GM12878 (cell line): ENCODE data around the gene TP63. TPM values are rescaled to one million over a fixed set of nuclear protein-coding genes. Genes with fewer than 3 reads are reported as not detected.

Experiments used
- ATAC-seq: fragments of 200-7000 bp; cut with Tn5 transposase; 3 replicates; pipeline ENCODE4 v1.9.1; 2020; ENCODE audit warnings: mild to moderate bottlenecking, moderate library complexity
- BruUV-seq: library from RNA; stranded (reverse); fragments of 400-500 nt; replicated peaks from 2 replicates; lab custom pipeline; 2021; lab: Mats Ljungman, UMichigan
- CTCF ChIA-PET: fragments of 300-600 bp; sonication (Branson Sonifier 250); formaldehyde crosslinking; extraction: SDS; loops from one replicate; lab custom pipeline; 2021; ENCODE audit warnings: inconsistent platforms; lab: Yijun Ruan, JAX
- POLR2A ChIA-PET: fragments of 350-600 bp; formaldehyde crosslinking; extraction: SDS; loops from one replicate; lab custom pipeline; 2021; ENCODE audit warnings: inconsistent platforms; lab: Charles Lee
- RAD21 ChIA-PET: fragments of 300-600 bp; sonication (Branson Sonifier 250); formaldehyde crosslinking; loops from one replicate; lab custom pipeline; 2023; ENCODE audit warnings: antibody characterized with exemption; ENCODE audit not compliant: unreplicated experiment; lab: Charles Lee
- SMC1A ChIA-PET: fragments of 300-600 bp; sonication (Branson Sonifier 250); formaldehyde crosslinking; loops from one replicate; lab custom pipeline; 2023; ENCODE audit not compliant: unreplicated experiment, uncharacterized antibody; lab: Charles Lee
- DNase-seq: peaks from one replicate; pipeline ENCODE4 v3.0.0-alpha.2; 2011; ENCODE audit warnings: low read depth, low spot score
- FAIRE-seq: peaks from 3 replicates; lab custom pipeline; 2011; peaks lifted over from hg19 to GRCh38; lab: Jason Lieb, UNC
- H2AFZ ChIP-seq: 2 replicates; pipeline ENCODE4 v1.6.0; 2011; ENCODE audit warnings: low read depth, low read length, control low read depth; ENCODE audit not compliant: control insufficient read depth
- H3K27ac ChIP-seq: 2 replicates; pipeline ENCODE4 v1.5.1; 2011; ENCODE audit warnings: control low read depth; ENCODE audit not compliant: control insufficient read depth, insufficient read depth
- H3K27me3 ChIP-seq, 2 experiments: replicated peaks in 1 of 2; 2 replicates each; pipeline versions ENCODE4 v1.6.0 to v1.6.1; 2011; ENCODE audit warnings: low read length in 1 of 2; ENCODE audit not compliant: control insufficient read depth in 2 of 2, insufficient read depth in 2 of 2
- H3K36me3 ChIP-seq, 2 experiments: 2 replicates each; pipeline ENCODE4 v1.5.1; 2011; ENCODE audit warnings: low read length in 1 of 2; ENCODE audit not compliant: control insufficient read depth in 2 of 2, insufficient read depth in 2 of 2
- H3K4me1 ChIP-seq: 2 replicates; pipeline ENCODE4 v1.6.1; 2011; ENCODE audit warnings: mild to moderate bottlenecking, low read length, moderate library complexity, mixed read lengths; ENCODE audit not compliant: control insufficient read depth, insufficient read depth
- H3K4me2 ChIP-seq: 2 replicates; pipeline ENCODE4 v1.6.0; 2011; ENCODE audit warnings: control low read depth; ENCODE audit not compliant: control insufficient read depth, insufficient read depth
- H3K4me3 ChIP-seq: fragments of 200-600 bp; sonication (generic); 2 replicates; pipeline ENCODE4 v1.5.1; 2016
- H3K79me2 ChIP-seq: 2 replicates; pipeline ENCODE4 v1.6.0; 2011; ENCODE audit warnings: low read length; ENCODE audit not compliant: control insufficient read depth, insufficient read depth
- H3K9ac ChIP-seq: 2 replicates; pipeline ENCODE4 v1.8.0; 2011; ENCODE audit warnings: low read length, control low read depth, mixed read lengths; ENCODE audit not compliant: control insufficient read depth, insufficient read depth
- H3K9me3 ChIP-seq: replicated peaks from 3 replicates; pipeline ENCODE4 v1.5.1; 2011; ENCODE audit warnings: mild to moderate bottlenecking, low read length; ENCODE audit not compliant: control insufficient read depth, insufficient read depth
- H4K20me1 ChIP-seq: 2 replicates; pipeline ENCODE4 v1.6.0; 2011; ENCODE audit not compliant: control insufficient read depth, insufficient read depth
- CEBPB ChIP-seq, 2 experiments: fragments of 150-350 bp in 1 of 2; IDR thresholded peaks; 2 replicates each; pipeline ENCODE4 v1.6.1; 2012 to 2014; ENCODE audit warnings: low read depth in 2 of 2, low read length in 2 of 2, borderline replicate concordance in 1 of 2, inconsistent platforms in 1 of 2
- HDGF ChIP-seq: fragments of 450-650 bp; IDR thresholded peaks from 2 replicates; pipeline ENCODE4 v1.6.1; 2016; ENCODE audit warnings: antibody characterized with exemption
- MYC ChIP-seq: IDR thresholded peaks from 2 replicates; pipeline ENCODE4 v1.6.1; 2011; ENCODE audit warnings: mild to moderate bottlenecking, low read length, moderate library complexity, inconsistent platforms; ENCODE audit not compliant: insufficient read depth, insufficient replicate concordance, insufficient read length, severe bottlenecking
- ZBED1 ChIP-seq: IDR thresholded peaks from 2 replicates; pipeline ENCODE4 v1.6.1; 2016; ENCODE audit warnings: borderline replicate concordance
- ZNF207 ChIP-seq: fragments of 450-650 bp; IDR thresholded peaks from 2 replicates; pipeline ENCODE4 v1.6.1; 2014; ENCODE audit warnings: antibody characterized with exemption, mild to moderate bottlenecking, borderline replicate concordance
- WGBS: methylation state at CpG from one replicate; pipeline ENCODE4 v1.1.6; 2016; ENCODE audit warnings: low lambda C conversion rate; ENCODE audit not compliant: insufficient replicate concordance, insufficient coverage; ENCODE audit errors: missing lambda C conversion rate; 5-methylcytosine and 5-hydroxymethylcytosine counted together
- in situ Hi-C: fragments of 300-500 bp; cut with MboI; formaldehyde crosslinking; loops from 9 replicates; pipeline ENCODE4 v1.14.3; 2018; ENCODE audit warnings: mixed read lengths
- intact Hi-C: fragments of 100-400 bp; cut with micrococcal nuclease; formaldehyde crosslinking; loops from one replicate; pipeline ENCODE4 v1.14.2; 2022; ENCODE audit not compliant: unreplicated experiment
- polyA plus RNA-seq, 11 experiments: library from polyadenylated mRNA; depleted of rRNA in 4 of 11; unstranded in 6 of 11; stranded (reverse) in 5 of 11; fragments of >200 nt; fragmentation: Nextera tagmentation in 4 of 11; fragmentation: Illumina TruSeq in 1 of 11; extraction: Ambion mirVana in 4 of 11; extraction: Trizol in 1 of 11; gene quantifications; 1 replicate in 1 of 11; 2 replicates in 10 of 11; pipeline versions ENCODE4 v1.2.1 to v1.2.3, GENCODE V29; 2011 to 2016; ENCODE audit warnings: inconsistent platforms in 2 of 11, missing spikeins in 2 of 11, low read depth in 1 of 11
- total RNA-seq, 4 experiments: library from RNA; depleted of rRNA in 3 of 4; stranded (reverse); fragments of >200 nt in 3 of 4; fragmentation: Illumina TruSeq in 1 of 4; extraction: Trizol in 1 of 4; gene quantifications; 2 replicates each; pipeline versions ENCODE4 v1.2.1 to v1.2.3, GENCODE V29; 2013 to 2021
- TF ChIP-seq, protein P1 (sequence below): IDR thresholded peaks from 2 replicates; pipeline ENCODE4 v1.6.1; 2012; ENCODE audit warnings: low read depth, low read length, improper control_type of control experiment
- TF ChIP-seq, protein P2 (sequence below): fragments of 450-650 bp; formaldehyde crosslinking; IDR thresholded peaks from 2 replicates; pipeline ENCODE4 v1.4.0; 2020; ENCODE audit warnings: mild to moderate bottlenecking, moderate library complexity
- TF ChIP-seq, protein P3 (sequence below): fragments of 450-650 bp; IDR thresholded peaks from 2 replicates; pipeline ENCODE4 v1.6.1; 2016; ENCODE audit warnings: mild to moderate bottlenecking, moderate library complexity, borderline replicate concordance

Gene TP63
- total and polyA plus RNA-seq, 10 of the 15 experiments (the other 5 are each of a cell fraction or from before 2014, with no cell fraction given) = 1.4 to 10.8 (median 6.2) TPM

DNA sequence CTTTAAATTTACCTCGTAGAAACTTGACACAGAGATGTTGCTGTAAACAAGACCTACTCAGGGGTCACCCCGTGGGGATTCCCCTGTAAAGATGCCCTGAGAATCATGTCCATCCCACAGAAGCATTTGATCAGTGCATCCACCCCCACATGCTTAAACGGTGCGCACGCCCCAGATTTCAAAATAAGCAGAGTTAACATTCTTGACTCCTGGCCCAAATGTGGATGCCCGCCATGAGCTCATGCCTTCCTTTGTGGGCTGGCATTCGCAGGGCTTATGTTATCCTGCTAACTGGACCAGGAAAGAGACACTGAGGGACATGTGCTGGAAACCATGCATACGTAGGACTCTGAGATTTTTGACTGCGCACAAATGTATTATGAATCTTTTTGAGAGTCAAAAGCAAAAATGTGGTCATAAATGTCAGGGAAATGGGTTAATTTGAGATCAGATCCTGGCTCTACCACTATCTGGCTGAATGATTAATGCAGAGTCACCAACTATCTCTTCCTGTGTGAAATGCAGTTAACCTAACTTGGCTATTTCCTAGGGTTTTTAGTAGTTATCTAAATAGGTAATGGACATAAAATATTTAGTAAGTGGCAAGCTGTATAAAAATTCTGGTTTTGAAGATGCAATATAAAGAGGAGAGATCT lies 9.1 kb upstream of the TP63 start:
- Histone ChIP-seq H3K27ac (no peak overlapping the region), H3K79me2 (no peaks in the 10 kb centered on the region), H4K20me1 (no peaks in the 10 kb centered on the region), H2AFZ (no peak overlapping the region), H3K9me3 (no peaks in the 10 kb centered on the region; the same call in 2 of the 3 replicates), H3K9ac (no peak overlapping the region), H3K4me3 (no peak overlapping the region), H3K4me1 (peaks cover 23% of the 10 kb centered on the region; the same call in 1 of the 2 replicates), H3K36me3 (no peaks in the 10 kb centered on the region), H3K27me3 (no peaks in the 10 kb centered on the region), H3K4me2 (no peak overlapping the region)
- no peak for DNase-seq
- POLR2A ChIA-PET = interaction anchor here (1.3 kb wide), 1 partner anchor 10 kb away, joined by 3 read pairs; no protein-coding TSS in a partner anchor
- CTCF ChIA-PET = no interaction called here
- 91% methylated on average over 9 of the region's 9 CpGs for WGBS
- RAD21 ChIA-PET = no interaction called here
- SMC1A ChIA-PET = interaction anchor here (1.2 to 1.3 kb wide), 3 partner anchors 18 to 157 kb away, joined by 3 read pairs; no protein-coding TSS in a partner anchor
- TF ChIP-seq CEBPB (IDR thresholded peaks at IDR 0.05; ENCODE audit: borderline replicate concordance in 1 of 2, low read depth in 2 of 2, low read length in 2 of 2) (no peak), ZNF207 (no peak), MYC (no peak), HDGF (no peak), ZBED1 (no peak)
- TF ChIP-seq, protein P1, sequence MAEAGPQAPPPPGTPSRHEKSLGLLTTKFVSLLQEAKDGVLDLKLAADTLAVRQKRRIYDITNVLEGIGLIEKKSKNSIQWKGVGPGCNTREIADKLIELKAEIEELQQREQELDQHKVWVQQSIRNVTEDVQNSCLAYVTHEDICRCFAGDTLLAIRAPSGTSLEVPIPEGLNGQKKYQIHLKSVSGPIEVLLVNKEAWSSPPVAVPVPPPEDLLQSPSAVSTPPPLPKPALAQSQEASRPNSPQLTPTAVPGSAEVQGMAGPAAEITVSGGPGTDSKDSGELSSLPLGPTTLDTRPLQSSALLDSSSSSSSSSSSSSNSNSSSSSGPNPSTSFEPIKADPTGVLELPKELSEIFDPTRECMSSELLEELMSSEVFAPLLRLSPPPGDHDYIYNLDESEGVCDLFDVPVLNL = no peak
- TF ChIP-seq, protein P2, sequence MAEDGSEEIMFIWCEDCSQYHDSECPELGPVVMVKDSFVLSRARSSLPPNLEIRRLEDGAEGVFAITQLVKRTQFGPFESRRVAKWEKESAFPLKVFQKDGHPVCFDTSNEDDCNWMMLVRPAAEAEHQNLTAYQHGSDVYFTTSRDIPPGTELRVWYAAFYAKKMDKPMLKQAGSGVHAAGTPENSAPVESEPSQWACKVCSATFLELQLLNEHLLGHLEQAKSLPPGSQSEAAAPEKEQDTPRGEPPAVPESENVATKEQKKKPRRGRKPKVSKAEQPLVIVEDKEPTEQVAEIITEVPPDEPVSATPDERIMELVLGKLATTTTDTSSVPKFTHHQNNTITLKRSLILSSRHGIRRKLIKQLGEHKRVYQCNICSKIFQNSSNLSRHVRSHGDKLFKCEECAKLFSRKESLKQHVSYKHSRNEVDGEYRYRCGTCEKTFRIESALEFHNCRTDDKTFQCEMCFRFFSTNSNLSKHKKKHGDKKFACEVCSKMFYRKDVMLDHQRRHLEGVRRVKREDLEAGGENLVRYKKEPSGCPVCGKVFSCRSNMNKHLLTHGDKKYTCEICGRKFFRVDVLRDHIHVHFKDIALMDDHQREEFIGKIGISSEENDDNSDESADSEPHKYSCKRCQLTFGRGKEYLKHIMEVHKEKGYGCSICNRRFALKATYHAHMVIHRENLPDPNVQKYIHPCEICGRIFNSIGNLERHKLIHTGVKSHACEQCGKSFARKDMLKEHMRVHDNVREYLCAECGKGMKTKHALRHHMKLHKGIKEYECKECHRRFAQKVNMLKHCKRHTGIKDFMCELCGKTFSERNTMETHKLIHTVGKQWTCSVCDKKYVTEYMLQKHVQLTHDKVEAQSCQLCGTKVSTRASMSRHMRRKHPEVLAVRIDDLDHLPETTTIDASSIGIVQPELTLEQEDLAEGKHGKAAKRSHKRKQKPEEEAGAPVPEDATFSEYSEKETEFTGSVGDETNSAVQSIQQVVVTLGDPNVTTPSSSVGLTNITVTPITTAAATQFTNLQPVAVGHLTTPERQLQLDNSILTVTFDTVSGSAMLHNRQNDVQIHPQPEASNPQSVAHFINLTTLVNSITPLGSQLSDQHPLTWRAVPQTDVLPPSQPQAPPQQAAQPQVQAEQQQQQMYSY = no peak
- TF ChIP-seq, protein P3, sequence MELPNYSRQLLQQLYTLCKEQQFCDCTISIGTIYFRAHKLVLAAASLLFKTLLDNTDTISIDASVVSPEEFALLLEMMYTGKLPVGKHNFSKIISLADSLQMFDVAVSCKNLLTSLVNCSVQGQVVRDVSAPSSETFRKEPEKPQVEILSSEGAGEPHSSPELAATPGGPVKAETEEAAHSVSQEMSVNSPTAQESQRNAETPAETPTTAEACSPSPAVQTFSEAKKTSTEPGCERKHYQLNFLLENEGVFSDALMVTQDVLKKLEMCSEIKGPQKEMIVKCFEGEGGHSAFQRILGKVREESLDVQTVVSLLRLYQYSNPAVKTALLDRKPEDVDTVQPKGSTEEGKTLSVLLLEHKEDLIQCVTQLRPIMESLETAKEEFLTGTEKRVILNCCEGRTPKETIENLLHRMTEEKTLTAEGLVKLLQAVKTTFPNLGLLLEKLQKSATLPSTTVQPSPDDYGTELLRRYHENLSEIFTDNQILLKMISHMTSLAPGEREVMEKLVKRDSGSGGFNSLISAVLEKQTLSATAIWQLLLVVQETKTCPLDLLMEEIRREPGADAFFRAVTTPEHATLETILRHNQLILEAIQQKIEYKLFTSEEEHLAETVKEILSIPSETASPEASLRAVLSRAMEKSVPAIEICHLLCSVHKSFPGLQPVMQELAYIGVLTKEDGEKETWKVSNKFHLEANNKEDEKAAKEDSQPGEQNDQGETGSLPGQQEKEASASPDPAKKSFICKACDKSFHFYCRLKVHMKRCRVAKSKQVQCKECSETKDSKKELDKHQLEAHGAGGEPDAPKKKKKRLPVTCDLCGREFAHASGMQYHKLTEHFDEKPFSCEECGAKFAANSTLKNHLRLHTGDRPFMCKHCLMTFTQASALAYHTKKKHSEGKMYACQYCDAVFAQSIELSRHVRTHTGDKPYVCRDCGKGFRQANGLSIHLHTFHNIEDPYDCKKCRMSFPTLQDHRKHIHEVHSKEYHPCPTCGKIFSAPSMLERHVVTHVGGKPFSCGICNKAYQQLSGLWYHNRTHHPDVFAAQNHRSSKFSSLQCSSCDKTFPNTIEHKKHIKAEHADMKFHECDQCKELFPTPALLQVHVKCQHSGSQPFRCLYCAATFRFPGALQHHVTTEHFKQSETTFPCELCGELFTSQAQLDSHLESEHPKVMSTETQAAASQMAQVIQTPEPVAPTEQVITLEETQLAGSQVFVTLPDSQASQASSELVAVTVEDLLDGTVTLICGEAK = no peak
- intact Hi-C loops = no loop called here
- no TSS peak for BruUV-seq
- no peak for FAIRE-seq
- in situ Hi-C loops = no loop called here
- no peak for ATAC-seq
